GM12801 (cell line): ENCODE results near the gene LRP5.

Experiments
- CTCF ChIP-seq: IDR thresholded peaks from one replicate; pipeline ENCODE4 v1.5.1; 2011; ENCODE audit warnings: control low read depth; ENCODE audit not compliant: insufficient read length; ENCODE audit errors: extremely low read depth

LRP5 gene

GRCh38 chr11:68373815-68374501, 61.6 kb downstream of the LRP5 start:
- TF ChIP-seq CTCF, result no peak

- TF ChIP-seq CTCF, result no peak
These were observed 62.1 kb downstream of the LRP5 start for GRCh38 chr11:68374531-68374930.

GRCh38 chr11:68375337-68375736, 62.9 kb downstream of the LRP5 start:
- TF ChIP-seq CTCF, result no peak

GRCh38 chr11:68375766-68376165, 63.4 kb downstream of the LRP5 start:
- no peak for TF ChIP-seq CTCF

- no peak for TF ChIP-seq CTCF
These were observed 65.0 kb downstream of the LRP5 start for GRCh38 chr11:68377389-68377795.

GRCh38 chr11:68379206-68379605, 66.8 kb downstream of the LRP5 start:
- TF ChIP-seq CTCF, result no peak

- TF ChIP-seq CTCF, result no peak
These were observed 68.6 kb downstream of the LRP5 start for GRCh38 chr11:68380786-68381622.
